Kasumi-1 (cell line): ENCODE data around the gene EML4.

Source experiments
- DNase-seq, 2 experiments: peaks; one replicate each; lab custom pipeline; 2025; lab: John Stamatoyannopoulos, UW

EML4 gene

DNA sequence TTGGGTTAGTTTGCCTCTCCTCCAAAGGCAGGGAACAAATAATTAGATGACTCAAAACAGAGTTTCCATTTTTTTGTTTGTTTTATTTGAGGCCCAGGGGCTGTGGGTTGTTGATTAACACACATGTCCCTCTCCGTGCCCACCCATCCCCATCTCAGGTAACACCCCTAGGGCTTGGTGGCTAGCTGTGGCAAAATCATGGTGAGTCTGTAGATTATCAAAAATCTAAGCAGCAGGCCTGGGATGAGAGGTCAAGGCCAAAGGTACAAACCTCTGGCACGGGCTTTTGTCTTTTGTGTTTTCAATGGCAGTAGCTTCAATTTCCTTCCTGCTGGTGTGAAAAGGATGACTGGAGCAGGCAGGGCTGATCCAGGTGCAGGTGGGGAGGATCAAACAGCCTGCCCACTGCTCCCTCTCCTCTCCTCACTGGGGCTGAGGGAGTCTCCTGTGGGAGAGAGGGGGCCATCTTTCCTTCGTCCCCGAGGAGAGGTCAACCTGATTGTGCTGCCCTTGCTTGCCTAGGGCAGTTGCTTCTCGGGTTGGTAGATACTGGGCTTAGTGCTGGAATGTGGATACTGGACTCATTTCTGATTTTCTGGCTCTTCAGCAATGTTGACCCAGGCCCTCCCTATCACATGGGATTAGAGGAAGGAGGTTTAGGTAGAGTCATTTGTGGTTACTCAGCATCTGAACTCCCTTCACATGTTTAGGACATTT lies 31.9 kb upstream of the EML4 start:
- DNase-seq: no peak

DNA sequence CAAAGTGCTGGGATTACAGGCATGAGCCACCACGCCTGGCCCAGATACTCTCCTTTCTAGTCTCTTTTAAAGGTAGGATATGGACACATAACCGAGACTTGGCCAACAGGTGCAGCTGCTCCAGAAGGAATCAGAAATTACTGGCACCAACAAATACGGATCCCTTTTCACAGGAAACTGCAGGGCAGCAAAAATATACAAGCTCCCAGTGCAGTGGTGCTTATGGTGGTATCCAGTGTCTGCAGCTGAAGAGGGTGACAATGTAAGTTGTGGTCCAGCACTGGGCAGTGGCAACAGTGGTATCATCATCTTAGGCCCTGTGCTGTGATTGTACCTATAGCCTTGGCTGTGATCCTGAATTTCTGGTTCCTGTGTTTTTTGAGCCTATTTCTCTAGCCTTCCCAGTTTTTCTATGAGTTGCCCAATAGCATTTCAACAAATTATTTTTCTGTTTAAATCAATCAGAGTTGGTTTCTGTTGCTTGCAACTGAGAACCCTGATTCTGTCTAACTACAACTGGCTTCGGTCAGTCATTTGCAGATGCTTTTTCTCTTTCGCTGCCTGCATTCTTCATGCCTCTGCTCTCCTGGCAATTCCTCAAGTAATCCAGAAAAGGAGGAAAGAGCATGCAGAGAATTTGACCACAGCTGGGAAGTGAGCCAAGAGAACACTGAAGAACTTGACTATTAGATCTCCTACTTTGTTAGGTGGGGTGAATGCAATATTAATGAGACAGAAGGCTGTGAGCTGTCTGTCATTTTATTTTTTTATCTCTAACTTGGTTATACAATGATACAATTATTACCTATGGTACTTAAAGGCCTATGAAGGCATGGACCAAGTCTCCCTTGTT lies 30.8 kb upstream of the EML4 start:
- no peak for DNase-seq

DNA sequence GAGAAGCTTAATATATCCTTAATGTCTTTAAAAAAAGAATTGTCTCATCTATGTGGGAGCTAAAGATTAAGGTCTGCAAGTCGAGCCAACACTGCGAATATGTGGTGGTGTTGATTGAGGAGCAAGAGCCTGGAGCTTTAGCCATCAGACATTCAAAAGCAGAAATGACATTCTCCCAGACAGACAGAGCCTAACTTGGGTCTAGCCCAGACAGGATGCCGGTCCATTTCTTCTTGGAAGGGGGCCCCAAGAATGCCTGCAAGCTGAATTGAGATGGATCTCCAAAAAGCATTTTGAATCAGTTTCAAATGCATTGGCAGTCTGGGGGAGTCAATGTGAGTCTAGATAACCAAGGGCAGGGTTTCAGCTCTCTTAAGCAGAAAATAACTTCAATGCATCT lies 30.1 kb upstream of the EML4 start:
- no peak for DNase-seq

DNA sequence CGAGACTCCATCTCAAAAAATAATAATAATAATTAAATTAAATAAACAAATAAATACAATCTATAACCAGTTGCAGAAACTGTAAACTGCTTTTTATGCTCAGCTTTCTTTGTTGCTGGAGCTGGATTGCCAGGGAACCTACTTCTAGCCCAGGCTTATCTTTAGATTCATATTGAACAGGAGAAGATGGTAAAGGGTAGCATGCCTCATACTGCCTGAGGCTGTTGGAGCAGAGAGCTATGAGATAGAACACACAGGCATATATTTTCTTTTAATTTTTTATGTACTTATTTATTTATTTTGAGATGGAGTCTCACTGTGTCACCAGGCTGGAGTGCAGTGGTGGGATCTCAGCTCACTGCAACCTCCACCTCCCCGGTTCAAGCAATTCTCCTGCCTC lies 28.7 kb upstream of the EML4 start:
- no peak for DNase-seq

DNA sequence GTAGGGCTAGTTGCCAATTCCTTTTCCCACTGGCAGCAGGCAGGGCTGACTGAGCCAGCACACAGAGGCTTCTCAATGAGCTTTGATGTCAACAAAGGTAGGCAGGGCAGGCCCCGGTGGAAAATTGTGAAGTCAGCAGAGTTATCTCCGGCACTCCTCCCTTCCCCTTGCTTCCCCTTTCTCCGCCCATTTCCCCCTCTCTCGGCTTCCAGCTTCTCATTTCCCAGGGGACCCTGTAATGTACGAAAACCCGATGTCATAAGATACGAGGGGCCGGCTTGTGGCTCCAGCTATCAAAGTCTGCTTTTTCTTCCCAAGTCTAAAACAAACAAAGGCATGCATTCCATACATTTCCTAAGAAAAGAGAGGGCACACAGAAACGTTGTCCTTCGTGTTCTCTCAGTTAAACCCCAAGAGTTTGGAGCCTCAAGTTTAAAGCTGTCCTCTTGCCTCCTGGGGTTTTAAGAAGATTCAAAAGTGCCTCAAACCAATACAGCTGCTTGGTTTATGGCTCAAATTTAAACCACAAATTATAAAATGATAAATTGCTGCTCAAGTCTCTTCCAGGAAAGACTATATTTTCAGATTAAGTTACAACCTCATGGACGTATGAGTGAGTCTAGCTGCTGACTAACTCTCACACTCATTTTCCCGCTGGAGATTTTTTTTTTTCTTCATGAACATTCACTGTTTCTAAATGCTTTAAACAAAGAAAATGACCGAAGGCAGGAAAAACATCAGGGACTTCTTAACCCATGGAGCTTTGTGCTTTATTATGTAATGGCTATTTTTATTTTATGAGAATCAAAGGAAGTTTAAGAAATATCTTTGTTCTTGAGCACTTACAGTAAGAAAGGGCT lies 27.2 kb upstream of the EML4 start:
- DNase-seq: peak; percentile 27 to 39

DNA sequence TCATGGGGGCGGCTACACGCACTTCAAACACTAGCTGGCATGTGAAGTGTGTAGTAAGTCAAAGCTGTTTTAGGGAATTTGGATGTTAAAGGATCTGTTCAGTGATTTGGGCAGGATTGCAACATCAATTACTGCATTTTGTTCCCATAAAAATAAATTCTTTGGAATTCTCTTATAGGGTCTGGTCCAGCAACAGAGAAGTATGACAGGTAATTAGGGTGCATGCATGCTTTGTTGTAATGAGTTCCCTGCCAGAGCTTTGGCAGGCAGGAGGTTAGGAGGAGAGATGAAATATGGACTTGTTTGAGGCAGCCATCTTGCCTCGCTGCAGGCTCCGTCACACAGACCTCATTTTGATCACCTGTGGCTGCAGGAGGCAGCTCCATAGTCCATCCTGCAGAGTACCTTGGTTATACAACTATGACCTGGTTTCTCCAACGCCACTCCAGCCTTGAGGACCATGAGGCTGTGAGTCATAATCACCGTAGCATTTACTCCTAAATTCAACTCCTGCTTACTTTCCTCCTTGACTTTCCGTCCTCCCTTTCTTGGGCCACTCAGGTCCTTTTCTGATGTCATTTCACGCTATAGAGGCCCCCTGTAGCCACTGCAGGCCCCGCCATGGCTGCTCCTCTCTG lies 26.5 kb upstream of the EML4 start:
- no peak for DNase-seq

DNA sequence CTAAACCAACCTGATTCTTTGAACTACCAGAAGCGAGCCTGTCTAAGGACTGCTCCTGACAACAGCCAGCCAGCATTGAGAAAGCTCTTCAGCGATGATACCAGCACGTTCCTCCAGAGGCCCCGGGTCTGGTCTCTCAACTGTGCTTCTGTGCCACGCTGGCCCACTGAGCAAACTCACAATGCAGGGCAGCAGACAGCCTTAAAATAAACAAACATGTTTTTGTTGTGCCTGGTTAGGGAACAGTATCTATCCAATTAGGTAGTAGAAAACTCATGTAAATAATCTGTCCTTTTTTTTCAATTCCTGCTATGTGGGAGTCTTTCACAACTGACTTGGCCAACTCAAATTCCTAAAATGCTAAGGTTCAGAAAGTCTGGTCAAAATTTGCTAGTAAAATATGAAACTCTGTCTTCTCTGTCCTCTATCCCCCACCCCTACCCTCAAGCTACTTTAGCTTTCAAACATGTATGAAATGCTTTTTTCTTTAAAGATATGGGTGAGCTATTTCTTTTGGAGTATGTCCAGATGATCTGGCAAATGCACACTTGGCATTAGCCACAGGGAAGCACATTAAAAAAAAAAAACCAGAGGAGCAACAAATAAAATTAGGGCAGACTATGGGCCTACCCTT lies 21.4 kb upstream of the EML4 start:
- DNase-seq: no peak

DNA sequence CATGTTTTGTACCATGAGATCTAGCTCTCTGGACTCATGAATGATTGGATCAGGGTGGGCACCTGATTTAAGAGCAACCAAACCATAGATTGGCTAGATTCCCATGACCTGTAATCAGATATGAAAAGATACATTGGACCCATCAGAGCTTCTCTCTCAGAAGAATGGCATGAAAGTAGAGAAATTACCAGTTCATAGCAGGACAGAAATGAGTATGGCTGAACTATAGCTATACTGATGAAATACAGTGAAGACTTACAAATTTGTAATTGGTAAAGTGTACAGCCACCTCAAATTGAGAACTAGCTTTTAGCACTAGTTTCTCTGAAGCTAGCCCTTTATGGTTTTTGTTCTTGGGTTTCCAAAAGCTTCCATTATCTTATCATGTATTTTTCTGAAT lies 19.0 kb upstream of the EML4 start:
- no peak for DNase-seq

DNA sequence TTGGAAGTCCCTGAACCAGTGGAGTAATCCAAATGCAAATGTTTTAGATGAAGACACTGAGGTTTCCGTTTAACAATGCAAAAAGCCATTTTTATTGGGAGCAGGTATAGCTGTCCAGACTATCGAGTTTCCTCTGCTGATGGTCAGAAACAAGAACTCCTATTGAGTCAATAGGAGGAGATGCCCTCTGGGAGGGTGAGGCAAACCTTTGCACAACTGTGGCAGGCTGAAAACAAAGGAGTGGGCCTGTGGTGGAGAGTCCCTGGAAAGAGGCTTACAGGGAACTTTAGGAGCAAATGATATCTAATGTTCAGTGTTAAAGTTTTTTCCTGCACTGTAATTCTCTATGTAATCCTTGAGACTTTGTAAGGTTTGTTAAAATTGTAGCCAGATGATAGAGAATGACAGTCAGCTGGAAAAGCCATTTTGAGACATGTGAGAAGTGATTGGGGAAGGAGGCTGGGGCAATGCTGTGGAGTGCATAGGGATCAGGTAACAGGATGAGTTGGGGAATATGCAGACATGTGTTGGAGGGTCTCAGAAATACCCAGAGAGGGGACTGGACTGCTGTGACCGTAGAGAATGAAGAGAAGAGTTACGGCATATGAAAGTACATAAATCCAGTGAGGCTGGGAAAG lies 15.1 kb upstream of the EML4 start:
- no peak for DNase-seq

DNA sequence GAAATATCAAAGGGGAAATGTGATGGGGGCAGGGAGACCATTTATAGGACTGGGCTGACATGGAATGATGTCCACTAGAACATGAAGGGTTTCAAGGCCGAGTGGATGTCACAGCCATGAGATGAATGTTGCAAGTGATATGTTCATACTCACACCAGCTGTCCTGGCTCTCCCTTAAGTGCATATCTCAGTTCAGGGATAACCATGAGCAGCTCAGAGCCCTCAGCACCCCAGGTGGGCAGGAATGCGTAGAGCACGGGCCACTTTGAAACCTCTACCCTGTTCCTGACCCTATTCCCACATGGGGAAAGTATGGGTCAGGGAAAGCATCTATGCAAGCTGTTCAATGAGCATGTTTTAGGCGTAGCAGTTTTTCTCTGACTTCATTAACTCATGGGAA lies 12.4 kb upstream of the EML4 start:
- DNase-seq: no peak

DNA sequence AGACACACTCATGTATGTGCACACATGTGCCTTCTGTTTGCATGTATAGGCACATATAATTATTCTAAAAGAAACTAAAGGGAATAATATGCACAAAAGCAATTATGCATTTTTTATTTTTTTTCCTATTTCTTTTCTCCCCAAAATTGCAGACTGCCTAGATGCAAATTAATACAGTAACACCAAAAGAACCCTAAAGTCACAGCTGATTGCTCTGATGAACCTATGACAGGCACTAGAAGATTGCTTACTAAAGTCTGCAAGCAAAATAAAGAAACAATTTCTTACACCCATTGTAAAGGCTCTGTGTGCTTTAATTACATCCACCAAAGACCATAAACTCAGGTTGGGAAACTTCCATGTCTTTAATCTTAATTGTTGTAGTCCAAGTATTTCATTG lies 7.7 kb upstream of the EML4 start:
- no peak for DNase-seq

DNA sequence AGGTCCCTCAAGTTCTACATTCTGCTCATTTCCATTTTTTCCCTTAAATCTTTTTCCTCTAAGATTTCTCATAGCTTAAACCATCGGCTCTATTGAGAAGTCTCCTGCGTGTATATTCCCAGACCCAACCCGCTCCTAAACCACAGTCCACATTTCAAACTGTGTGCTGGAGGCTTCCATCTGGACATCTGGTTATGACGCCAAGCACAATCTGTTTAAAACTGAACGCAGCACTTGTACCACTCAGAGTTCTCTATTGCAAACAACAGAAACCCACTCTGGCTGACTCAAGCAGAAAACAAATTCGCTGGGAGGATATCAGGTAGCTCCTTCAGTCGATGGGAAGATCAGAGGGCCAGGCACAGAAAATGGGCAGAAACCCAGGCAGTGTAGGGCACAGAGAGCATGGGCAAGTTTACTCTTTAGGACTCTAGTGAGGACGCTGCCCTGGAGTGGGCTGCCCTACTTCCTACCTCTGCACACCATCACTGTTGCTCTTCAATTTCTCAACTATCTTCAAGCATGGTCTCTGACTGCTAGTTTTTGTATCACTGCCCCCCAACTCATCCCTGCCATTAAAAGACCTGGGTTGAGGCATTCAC lies 5.6 kb upstream of the EML4 start:
- DNase-seq: no peak

DNA sequence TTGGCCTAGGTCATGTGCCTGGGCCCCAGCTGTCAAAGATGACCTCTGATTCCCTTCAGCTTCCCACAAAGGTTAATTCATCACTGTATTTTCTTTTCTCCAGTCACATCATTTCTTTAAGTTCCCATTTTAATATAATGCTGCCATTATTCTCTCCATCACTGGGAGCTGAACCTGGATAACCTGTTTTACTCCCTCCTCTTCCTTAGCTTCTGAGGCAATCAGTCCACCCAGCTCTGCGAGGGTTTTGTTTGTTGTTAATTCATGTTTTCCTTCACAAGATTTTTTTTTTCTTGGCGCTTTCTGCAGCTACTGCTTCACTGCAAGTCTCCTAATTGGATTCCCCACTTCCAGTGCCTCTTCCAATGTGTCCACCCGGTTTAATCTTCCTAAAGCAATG lies 5.1 kb upstream of the EML4 start:
- DNase-seq: no peak

DNA sequence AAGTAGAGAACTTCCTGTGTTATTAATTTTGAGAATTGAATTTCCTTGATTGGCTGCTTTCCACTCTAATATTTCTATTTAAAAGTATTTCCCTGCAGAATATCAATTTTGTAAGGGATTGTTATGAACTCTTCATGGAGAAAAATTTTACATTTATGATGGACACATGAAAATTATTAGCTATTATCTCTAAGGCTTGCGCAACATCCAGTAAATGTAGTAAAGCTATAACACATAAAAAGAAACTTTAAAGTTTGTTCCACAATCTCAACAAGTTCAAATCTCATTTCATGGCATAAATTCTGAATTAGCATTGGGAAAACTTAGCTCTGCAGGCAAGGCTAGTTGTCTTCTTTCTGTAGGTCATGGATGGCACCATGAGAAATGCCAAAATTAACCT lies 4.2 kb upstream of the EML4 start:
- no peak for DNase-seq

DNA sequence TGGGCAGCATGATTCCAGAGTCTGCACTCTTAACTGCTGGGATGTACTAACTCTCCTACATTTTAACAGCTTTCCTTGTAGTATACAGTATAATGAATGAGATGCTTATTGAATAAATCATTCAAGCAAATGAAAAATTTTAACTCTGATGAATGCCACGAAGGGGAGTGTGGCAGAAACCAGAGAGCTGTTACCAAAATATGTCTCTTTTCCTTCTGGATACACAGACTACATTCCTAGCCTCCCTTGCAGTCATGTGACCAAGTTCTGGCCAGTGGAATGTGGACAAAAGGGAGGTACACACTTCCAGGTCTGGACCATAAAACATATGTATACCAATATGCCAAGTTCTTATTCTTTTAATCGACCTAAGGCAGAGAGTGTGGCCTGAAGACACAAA lies 1.7 kb upstream of the EML4 start:
- DNase-seq: no peak

DNA sequence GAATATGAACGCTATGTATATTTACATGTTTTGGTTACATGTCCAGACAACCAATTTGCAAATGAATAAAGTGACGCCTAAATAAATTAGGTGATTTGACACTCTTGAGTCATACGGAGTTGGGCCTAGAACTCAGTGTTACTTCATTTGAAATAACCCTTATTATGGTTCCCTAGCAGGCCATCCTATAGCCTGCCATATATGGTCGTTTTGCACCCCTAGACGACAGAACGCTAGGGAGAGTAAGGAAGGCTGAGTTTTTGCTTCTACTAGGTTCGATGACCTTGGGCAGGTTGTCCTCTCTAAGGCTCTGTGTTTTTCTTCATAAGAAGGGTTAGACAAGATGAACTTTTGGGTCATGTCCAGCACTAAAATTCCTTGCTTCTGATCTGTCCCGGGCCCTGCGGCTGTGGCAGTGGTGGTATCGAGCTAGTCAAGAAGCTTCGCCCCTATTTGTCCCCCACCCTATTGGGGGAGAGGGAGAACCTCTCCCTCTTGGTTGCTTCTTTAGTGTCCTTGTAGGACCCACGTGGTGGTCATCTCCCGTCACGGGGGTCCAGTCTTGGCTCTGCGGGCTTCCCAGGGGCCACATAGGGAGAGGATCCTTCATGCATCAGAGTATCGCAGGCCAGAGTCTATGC lies 574 bp upstream of the EML4 start:
- no peak for DNase-seq

DNA sequence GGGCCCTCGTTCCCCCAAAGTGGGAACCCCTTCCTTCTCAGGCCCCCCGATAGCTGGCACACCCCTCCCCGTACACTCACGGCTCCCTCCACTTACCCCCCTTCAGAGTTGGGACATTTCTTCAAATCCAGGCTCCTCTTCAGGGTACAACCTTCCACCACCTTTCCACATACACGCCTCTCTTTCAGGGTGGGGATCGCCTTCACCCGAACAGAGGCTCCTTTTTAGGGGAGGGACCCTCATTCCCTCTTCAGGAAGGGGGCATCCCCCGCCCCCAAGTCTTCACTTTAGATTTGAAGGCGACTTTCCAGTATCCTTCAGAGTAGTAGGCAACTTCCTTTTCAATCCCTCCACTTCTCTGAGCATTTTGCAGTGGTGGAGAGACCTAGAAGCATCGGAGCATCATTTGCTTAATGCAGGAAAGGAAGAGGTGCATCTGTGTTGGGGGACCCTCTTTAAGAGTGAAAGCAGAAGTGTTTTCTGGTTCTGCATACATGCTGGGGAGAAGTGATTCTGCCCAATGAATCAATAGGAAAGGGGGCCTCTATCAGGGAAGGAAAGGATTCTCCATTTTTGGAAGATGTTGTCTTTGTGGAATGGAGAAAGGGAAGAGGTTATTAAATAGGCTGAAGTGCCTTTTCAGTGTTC lies 845 bp downstream of the EML4 start:
- DNase-seq: peak; percentile 18 to 44

DNA sequence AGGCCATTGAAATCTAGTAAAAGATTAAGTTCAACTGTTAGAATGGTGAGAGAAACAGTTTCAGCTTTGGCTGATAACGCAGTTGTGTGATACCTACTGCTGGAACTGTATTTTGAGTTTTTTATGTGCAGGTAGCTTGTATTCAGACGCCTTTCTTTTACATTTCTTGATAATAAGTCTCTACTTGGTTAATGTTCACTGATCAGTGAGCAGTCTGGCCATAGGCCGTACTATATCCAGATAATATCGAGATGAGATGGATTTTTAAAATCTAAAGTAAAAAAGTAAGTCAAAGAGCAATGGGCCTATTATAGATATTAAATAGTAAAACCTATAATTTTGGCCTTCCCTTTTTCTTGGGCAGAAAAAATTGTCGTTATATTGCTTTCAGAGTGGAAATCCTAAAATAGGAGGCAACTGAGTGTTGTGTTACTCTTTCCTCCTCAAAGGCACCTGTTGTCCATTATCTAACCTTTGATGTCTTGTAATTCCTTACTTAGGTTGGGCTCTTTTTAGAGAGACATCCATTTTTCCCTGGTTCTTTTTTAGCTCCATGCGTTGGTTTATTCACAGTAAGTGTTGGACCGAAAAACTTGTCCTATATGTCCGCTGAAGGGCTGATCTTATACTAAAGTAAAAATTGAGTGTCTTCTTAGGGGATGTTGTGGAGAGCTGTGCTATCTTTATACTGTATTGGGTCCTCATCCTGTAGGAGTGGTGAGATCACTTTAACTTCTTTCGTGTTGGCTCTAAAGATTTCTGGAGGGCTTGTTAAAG lies 1.7 kb downstream of the EML4 start:
- DNase-seq: no peak

DNA sequence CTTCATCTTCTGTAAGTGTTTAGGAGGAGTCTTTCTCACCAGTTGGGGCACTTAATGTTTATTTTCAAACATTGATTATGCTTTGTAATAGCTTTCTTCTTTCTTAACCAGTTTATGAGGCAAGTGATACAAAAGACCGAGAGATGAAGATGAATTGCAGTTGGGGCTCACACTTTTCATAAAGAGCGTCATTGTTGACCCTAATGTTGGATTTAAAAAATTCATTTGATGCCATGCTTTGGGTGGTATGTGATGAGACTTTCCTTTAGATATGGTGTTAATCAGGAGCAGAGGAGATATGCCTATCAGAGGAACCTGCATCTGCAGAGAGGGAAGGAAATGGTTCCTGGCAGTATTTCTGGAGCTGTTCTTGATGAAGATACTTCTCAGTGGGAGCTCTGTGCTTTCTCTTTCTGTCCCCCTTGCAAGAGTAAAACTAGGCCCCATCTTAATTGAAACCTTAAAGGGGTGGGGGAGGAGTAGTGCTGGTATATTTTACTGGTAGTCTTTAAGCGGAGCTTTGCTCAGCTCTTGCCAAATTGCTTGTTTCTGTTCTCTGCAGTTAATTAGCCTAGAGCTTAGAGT lies 2.3 kb downstream of the EML4 start:
- DNase-seq: peak in 1 of 2 experiments; percentile 5
